Kidney tubule cell (primary cell): ENCODE results near the gene DPEP2.
"Not testable (repeated sequence)": the region's sequence is repeated elsewhere in the genome, so short reads cannot be mapped to it uniquely, and the experiment has no call there.

ENCODE experiments used
- DNase-seq: peaks from one replicate; pipeline ENCODE4 v3.0.0-alpha.2; 2018; ENCODE audit warnings: low spot score

Gene DPEP2

DNA sequence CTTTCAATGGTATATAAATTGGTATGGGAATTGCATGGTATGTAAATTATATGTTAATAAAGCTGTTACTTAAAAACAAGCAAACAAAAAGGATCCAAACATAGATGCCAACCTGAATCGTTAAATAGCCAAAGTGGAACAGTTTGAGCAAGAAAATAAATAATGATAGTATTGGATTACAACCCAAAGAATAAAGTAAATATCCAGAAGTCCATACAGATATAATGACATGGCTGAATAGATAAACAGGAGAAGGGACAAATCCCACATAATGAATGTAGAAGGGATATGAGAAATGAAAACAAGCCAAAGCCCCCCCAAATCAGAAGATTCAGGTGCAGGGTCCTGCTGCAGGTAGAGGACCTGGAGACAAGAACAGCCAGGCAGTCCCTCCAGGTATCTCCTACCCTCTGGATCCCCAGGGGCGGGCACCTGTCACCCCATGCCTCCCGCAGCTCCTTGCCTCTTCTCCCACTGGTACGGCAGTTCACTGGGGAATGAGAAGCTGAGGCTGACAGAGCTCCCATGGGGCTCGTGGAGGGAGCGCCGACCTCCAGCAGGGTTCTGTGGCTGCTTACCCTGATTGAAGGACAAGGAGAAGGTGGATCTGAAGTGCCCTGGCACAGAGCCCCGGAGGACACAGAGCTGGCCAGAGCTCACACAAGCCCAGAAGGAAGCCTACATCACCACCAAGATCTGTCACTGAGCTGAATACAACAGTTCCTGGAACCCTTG is 45.5 kb downstream of the DPEP2 start:
- DNase-seq, result no peak

DNA sequence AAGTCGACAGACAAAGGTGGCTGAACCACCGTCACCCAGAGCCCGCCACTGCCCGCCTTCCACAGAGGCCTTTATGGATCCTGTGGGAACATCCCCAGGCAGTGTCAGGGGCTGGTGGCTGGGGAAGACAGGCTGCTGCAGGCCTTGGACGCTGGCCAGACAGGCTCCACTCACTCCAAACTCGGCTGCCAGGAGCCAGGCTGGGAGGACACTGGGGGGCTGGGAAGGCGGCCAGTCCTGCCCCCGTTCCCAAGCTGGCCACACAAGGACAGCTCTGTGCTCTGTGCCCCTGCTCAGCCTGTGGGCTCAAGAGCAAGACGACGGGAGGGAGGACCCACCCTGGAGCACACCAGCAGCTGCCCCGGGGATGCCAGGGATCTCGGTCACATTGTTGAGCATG is 47.8 kb downstream of the DPEP2 start:
- no peak for DNase-seq

DNA sequence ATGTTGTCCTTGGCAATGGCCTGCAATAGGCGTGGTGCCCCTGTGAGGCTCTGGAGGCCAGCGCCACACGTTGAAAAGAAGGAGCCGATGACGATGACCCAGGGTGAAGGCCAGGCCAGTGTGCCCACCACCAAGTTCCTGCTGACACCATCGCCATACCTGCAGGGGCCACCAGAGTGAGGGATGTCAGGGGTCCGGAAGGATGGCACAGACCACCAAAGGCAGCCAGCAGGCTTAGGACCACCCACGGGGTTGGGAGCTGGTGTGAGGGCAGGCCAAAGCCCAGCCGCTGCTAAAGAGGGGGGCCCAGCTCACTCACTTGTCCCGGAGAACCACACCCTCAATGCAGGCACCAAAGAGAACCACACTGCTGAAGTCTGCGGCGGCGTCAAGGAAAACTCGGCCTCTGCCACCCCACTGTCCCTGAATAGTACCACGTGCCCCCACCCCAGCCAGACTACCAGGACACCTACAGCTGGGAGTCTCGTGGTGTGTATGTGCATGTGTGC is 48.9 kb downstream of the DPEP2 start:
- no peak for DNase-seq

DNA sequence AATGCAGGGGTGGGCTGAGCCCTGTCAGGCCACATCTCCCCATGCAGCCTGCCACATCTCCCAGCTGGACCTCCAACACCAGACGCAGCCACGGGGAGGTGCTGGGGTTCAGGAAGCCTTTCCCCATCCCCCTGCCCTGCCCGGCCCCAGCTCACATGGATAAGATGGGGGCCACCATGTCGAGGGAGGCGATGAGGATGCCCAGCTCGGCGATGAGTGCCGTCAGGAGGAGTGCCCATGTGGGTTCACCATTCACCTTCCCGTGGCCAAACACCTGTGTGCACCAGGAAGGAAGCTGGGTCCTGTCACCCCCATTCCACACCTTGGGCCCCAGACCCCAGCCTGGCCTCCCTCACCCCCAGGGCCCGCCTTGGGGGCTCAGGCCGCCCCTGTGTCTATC is 49.6 kb downstream of the DPEP2 start:
- DNase-seq, result no peak

DNA sequence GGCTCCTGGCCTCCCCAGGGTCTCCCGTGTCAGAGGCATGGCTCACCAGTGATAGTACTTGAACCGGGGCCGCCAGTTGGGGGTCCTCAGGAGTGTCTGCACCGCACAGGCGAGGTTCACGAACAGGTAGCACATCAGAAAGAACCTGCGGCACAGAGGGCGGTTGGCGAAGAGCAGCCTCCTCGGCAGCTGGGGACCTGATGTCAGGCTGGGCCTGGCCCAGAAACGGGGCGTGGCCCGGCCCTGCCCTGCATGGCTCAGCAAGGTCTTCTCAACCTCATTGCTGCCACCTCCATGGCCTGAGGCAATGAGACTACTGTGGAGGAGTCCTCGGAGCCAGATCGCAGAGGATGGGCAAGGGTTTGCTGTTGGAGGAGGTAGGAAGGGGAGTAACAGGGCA is 51.3 kb downstream of the DPEP2 start:
- DNase-seq, result no peak

DNA sequence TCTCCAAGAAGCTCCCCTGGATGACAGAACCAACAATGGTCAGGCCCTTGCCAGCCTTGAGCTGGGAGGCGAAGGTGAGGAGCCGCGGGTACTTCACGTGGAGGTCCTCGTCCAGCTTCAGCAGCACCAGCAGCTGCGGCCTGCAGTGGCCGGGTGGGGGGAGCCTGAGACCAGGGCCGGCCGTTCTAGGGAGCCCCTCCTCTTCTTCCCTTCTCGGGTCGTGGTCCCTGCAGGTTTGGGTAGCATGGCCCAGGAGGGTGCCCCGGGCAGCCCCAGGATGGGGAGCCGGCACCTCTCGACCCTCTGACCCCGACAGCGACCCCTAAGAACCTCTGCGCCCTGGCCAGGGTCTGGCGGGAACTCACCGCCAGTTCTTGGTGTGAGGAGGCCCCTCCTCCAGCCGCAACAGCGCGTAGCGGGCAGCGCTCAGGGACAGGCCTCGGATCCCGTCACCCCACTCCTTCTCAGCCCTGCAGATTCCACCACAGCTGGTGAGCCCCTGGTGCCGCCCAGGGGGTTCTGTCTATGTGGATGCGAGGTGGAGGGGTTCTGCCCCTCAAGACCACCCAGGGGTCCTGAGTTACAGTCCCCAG is 52.2 kb downstream of the DPEP2 start:
- no peak for DNase-seq

DNA sequence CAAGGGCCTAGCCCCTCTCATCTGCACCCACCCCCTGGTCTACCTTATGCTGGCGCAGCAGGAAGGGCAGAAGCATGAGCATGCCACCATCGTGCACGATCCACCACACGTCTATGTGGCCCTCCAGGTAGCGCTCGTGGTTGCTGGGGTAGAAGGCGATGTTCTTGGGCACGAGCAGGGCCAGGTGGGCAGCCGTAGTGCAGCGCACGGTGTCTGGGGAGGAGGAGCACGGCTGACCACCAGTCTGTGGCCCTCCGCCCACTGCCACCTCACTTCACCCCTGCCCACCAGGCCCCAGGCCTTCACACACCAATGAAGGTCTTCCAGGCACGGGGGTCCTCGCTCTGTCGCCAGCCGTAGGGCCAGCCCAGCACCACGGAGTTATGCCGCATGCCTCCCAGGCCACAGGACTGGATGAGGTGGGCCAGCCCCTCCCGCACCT is 53.1 kb downstream of the DPEP2 start:
- no peak for DNase-seq

DNA sequence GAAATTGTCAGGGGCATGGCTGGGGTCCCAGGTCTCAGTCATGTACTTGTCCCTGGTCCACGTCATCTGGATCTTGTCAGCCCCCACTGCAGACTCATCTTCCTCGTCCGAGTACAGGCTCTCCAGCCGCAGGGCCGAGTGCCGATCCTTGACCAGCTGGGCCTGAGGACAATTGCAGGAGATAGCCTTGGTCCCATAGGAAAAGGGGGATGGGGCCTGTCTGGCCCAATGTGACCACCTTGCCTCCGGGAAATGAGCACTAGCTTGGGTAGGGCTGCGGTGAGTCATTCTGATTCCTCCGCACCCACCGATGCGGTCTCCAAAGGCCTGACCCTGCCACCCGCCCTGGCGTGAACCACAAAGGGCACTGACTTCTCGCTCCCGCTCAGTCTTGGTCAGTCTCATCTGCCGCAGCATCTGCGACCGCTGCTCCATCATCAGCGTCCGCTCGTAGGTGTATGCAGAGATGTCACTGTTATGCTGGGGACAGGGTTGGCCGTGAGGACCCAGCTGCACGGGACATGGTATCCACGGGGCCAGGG is 53.8 kb downstream of the DPEP2 start:
- no peak for DNase-seq

DNA sequence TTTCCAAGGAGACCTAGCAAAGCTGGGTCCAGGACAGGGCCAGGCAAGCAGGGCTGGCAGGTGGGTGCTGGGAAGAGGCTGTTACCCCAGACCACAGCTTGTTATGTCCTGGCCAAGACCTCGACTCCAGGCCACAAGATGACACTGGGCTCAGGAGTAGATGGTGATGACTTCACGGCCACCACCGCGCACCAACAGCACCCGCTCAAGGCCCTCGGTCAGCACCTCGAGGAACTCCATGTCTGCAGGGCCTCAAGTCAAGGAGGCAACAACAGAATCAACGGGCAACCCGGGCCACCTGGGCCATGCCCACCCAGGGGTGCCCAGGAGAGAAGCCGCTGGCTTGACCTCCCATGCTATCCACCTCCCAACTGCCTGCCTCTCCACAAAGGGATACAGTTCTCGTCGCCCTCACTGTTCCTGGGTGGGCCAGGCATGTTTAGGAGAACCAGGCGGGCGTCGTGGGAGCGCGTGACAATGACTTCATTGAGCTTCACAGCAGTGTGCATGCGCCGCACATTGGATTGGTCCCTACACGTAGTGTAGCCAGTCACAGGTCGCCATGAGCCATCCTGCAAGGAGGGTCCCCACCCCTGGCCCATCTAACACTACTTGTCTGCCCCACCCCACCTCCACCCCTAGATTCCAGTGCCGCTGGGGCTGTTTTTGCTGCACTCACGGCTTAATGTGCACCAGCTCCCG is 54.4 kb downstream of the DPEP2 start:
- DNase-seq, result no peak

DNA sequence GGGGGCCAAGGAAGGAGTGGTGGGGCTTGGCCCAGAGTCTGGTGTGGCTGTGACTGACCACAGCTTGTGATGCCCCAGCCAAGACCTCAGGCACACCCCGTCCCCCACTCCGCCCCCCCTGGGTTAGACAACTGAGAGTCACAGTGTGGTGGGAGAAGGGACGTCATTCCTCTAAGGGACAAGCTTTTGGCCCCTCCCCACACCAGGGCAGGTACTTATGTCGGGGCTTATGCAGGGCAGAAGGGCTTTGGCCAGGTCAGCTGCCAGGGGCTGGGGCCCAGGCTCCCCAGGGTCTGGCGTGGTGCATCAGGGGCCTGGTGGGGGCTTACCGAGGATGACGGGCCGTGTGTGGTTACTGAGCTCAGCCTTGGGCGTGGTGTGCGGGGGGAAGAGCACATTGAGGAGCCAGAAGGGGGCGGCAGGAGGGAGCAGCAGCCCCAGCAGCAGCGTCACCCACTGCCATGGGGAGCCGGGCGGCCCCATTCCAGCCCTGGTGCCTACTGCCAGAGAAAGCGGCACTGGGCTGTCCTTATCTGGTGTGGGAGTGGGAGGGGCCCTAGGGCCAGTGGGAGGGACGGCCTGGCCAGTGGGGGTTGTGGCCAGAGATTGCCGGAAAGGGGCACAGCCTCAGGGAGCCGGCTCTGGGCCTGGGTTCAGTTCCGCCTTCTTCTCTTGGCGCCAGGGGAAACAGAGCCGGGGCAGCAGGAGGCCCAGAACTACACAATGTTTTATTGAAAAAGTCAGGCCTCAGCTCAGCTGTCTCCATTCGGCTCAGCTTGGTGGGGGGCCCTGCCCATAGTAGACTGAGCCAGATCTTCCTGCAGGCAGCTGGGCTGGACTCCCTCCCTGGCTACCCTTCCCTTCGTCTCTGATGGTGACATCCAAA is 55.4 kb downstream of the DPEP2 start, which contains the start of gene LCAT:
Gene LCAT (minus strand): TSS at position 502 of the 886 bp plus-strand sequence. CDS start 19 bp downstream, at position 483.
- no peak for DNase-seq

DNA sequence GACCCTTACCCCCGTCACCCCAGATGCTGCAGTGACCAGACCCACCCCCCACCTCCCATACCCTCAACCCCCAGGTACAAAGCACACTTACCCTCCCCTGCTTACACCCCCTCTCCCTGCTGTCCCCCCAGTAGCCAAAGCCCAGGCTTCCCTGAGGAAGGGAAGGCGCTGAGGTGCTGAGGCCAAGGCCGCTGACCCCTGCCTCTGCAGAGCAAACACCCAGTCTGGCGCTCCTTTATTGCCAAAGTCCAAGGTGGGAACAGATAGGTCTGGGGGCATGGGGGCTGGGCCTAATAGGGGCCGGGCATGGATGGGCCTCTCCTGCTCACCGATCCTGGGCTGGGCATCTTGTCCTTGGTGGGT is 56.0 kb downstream of the DPEP2 start:
- DNase-seq, result no peak

DNA sequence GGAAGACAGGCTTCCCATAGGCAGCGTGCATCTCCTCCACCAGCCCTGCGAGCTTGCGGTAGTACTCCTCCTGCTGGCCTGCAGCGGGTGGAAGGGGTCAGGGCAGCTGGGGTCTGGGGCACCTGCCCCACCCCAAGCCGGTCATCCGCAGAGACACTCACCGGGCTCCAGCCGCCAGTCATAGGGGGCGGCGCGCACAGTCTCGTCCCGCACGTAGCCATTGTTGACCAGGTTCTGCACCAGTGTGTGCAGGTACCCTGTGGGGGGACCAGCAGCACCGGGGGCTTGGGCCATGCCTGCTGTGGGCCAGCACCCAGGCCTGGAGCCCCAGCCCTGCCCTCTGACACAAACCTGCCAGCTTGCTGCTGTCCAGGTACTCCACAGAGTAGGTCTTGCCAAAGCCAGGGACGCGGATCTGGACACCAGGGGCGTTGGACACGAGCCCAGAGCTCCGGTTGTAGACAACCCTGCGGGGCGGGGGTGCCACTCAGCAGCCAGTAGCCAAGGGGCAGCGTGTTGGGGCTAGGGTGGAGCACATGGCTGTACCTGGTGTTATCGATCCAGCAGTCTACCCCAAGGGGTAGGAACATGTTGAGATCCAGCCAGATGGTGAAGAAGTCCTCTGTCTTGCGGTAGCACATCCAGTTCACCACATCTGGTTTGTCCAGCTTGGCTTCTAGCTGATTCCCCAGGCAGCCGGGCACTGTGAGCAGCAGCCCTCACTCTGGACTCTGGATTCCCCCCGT is 56.6 kb downstream of the DPEP2 start:
- DNase-seq, result no peak

DNA sequence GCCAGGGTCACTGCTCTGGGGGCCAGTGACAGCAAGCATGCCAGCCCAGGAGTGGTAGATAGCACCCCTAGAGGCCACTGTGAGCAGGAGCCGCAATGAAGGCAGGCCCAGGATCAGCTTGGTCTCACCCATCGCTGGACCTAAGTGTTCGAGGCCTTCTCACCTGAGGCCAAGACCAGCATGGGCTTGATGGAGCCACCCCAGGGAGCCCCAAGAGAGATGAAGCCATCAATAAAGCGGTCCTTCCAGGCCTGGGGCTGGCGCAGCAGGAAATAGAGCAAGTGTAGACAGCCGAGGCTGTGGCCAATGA is 57.1 kb downstream of the DPEP2 start:
- DNase-seq, result peak; percentile 43

DNA sequence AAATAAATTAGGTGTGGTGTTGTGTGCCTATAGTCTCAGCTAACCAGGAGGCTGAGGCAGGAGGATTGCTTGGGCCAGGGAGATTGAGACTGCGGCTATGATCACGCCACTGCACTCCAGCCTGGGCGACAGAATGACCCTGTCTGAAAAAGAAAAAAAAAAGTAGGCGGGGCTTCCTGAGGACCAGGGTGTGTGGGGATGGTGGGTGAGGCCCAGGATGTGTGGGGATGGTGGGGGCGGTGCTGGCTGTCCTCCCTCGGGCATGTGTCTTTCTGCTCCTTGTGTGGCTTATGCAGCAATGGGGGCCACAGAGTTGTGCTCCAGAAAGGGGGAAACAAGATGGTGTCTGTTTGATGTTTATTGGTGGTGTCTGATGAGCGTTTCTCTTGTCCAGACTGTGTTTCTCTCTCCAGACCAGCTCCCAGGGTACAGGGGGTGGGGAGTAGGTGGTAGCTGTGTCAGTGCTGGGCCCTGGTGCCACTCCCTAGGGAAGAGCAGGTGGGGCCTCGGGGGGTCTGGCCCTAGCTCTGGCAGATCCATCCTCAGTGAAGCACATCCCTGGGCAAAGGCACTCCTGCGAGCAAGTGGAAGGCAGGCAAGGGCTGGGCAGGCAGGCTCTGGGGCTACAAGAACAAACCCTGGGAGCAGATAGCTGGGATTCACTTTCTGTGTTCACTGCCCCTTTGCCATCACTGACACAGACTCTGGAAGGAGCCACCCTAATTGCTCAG is 57.6 kb downstream of the DPEP2 start:
- no peak for DNase-seq

DNA sequence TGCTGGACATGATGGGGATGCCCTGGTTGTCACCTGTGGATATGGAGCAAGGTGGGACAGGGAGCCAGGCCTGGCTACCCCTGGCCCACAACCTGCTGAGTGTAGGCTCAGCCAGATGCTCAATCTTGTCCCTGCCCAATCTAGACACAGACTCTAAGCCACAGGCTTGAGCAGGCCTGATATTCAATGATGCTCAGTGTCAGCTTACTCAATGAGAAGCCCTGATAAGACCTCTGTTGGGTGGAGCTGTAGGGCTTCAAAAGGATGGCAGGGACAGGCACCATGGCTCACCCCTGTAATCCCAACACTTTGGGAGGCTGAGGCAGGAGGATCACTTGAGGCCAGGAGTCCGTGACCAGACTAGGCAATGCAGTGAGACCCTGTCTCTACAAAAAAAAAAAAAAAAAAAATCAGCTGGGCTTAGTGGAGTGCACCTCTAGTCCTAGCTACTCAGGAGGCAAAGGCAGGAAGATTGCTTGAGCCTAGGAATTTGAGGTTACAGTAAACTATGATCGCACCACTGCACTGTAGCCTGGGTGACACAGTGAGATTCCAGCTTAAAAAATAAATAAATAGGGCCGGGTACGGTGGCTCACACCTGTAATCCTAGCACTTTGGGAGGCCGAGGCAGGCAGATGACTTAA is 58.7 kb downstream of the DPEP2 start:
- no peak for DNase-seq

DNA sequence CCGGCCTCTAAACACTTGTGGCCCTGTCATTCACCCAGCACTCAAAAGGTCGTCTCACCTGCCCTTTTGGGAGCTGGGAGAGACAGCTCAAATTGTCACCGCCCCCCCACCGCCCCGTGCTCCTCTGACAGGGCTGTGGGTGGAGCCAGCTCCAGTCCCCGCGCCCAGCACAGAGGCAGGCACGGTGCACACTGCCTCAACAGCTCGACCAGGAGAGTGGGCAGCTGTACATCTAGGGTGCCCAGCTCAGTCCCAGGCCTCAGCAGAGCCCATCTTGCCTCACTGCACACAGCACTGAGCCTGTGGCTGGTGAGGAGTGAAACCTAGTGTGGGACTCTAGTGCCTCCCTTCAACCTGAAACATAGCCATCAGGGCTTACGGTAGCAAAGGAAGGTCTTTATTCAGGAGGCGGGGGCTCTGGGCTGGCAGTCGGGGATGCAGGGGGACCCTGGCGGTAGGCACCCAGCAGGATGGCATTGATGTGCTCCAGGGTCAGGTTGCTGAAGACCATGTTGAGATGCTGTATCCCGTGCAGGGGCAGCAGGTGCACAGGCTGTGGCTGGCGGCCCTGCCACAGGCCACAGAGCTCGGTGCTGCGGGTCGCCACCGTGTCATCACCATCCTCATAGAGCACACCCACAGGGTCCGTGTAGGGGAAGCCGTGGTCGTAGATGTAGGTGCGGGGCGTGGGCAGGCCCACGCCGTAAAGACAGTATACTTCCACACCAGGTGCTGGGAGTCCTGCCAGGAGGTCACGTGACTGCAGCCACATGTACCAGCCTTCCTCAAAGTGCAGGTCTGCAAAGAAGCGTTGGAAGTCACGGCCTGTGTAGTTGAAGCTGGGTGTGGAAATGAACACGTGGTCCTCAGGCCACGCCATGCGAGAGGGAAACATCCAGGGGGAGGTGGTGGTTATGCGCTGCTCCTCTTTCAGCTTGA is 59.5 kb downstream of the DPEP2 start:
- DNase-seq, result no peak

DNA sequence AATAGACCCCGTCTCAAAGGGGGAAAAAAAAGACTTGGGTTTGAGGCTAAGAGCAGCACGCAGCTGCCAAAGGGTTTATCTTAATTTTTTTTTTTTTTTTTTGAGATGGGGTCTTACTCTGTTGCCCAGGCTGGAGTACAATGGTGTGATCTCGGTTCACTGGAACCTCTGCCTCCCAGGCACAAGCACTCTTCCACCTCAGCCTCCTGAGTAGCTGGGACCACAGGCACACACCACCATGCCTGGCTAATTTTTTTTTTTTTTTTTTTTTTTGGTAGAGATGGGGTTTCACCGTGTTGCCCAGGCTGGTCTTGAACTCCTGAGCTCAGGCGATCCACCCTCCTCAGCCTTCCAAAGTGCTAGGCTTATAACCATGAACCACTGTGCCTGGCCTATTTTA is 61.6 kb downstream of the DPEP2 start:
- not testable (repeated sequence) for DNase-seq
